HUES64 (cell line): ENCODE data around the gene BACH2.

Experiments
- H3K27ac ChIP-seq: 2 replicates; pipeline ENCODE4 v1.7.0; 2013; ENCODE audit warnings: low read depth, low read length, inconsistent platforms
- H3K27me3 ChIP-seq: 2 replicates; pipeline ENCODE4 v1.6.1; 2013; ENCODE audit warnings: mild to moderate bottlenecking, low read length; ENCODE audit not compliant: insufficient read depth
- H3K36me3 ChIP-seq: 2 replicates; pipeline ENCODE4 v1.6.1; 2013; ENCODE audit warnings: mild to moderate bottlenecking, low read length; ENCODE audit not compliant: insufficient read depth
- H3K4me1 ChIP-seq: 2 replicates; pipeline ENCODE4 v1.6.1; 2013; ENCODE audit warnings: mild to moderate bottlenecking, low read length, moderate library complexity; ENCODE audit not compliant: insufficient read depth
- H3K4me3 ChIP-seq: 2 replicates; pipeline ENCODE4 v1.5.1; 2013; ENCODE audit warnings: mild to moderate bottlenecking, low read length, moderate library complexity
- H3K9ac ChIP-seq: 2 replicates; pipeline ENCODE4 v1.6.1; 2013; ENCODE audit warnings: mild to moderate bottlenecking, low read depth, low read length
- H3K9me3 ChIP-seq: 2 replicates; pipeline ENCODE4 v1.6.1; 2013; ENCODE audit warnings: low read depth, low read length; ENCODE audit not compliant: insufficient read depth
- WGBS: fragments of 150-250, 120-280 bp; methylation state at CpG from one replicate; pipeline ENCODE4 v1.1.7; 2013; ENCODE audit warnings: missing lambda C conversion rate; 5-methylcytosine and 5-hydroxymethylcytosine counted together

The BACH2 gene

GRCh38 chr6:90222008-90222407 is 74.6 kb downstream of the BACH2 start:
- H3K4me3 ChIP-seq: no peak overlapping the region
- no peak overlapping the region for H3K9ac ChIP-seq
- WGBS: 100% methylated on average over 1 of the region's 1 CpG
- no peaks in the 10 kb centered on the region for H3K36me3 ChIP-seq
- H3K9me3 ChIP-seq: peaks cover 18% of the 10 kb centered on the region
- H3K27me3 ChIP-seq: no peaks in the 10 kb centered on the region
- peaks cover 46% of the 10 kb centered on the region for H3K4me1 ChIP-seq
- H3K27ac ChIP-seq: no peak overlapping the region

- H3K27ac ChIP-seq: no peak overlapping the region
- H3K4me3 ChIP-seq: no peak overlapping the region
- no peaks in the 10 kb centered on the region for H3K27me3 ChIP-seq
- peaks cover 18% of the 10 kb centered on the region for H3K9me3 ChIP-seq
- WGBS: 92% methylated on average over 4 of the region's 4 CpGs
- no peak overlapping the region for H3K9ac ChIP-seq
- H3K4me1 ChIP-seq: peaks cover 49% of the 10 kb centered on the region
- H3K36me3 ChIP-seq: no peaks in the 10 kb centered on the region
Measured at GRCh38 chr6:90221403-90221802, 75.2 kb downstream of the BACH2 start.

- no peak overlapping the region for H3K27ac ChIP-seq
- H3K4me1 ChIP-seq: peaks cover 60% of the 10 kb centered on the region
- H3K9ac ChIP-seq: no peak overlapping the region
- H3K36me3 ChIP-seq: no peaks in the 10 kb centered on the region
- H3K4me3 ChIP-seq: no peak overlapping the region
- H3K9me3 ChIP-seq: peaks cover 18% of the 10 kb centered on the region
- 86% methylated on average over 1 of the region's 1 CpG for WGBS
- no peaks in the 10 kb centered on the region for H3K27me3 ChIP-seq
Measured at GRCh38 chr6:90220273-90220672, 76.4 kb downstream of the BACH2 start.

- peak overlapping the region; percentile 90 for H3K27ac ChIP-seq
- no peaks in the 10 kb centered on the region for H3K36me3 ChIP-seq
- H3K9ac ChIP-seq: peak overlapping the region; percentile 63; the same call in 1 of the 2 replicates
- 61% methylated on average over 14 of the region's 14 CpGs for WGBS
- H3K4me3 ChIP-seq: peak overlapping the region; percentile 5; the same call in 1 of the 2 replicates
- peaks cover 18% of the 10 kb centered on the region for H3K9me3 ChIP-seq
- no peaks in the 10 kb centered on the region for H3K27me3 ChIP-seq
- peaks cover 63% of the 10 kb centered on the region for H3K4me1 ChIP-seq
Measured at GRCh38 chr6:90219209-90219985, 77.2 kb downstream of the BACH2 start.

GRCh38 chr6:90218959-90219208 is 77.8 kb downstream of the BACH2 start:
- Histone ChIP-seq H3K9ac (peak overlapping the region; percentile 63; the same call in 1 of the 2 replicates), H3K4me1 (peaks cover 63% of the 10 kb centered on the region), H3K27me3 (no peaks in the 10 kb centered on the region), H3K36me3 (no peaks in the 10 kb centered on the region), H3K27ac (peak overlapping the region; percentile 90), H3K4me3 (peak overlapping the region; percentile 5; the same call in 1 of the 2 replicates), H3K9me3 (peaks cover 18% of the 10 kb centered on the region)
- WGBS: 57% methylated on average over 1 of the region's 1 CpG

- Histone ChIP-seq H3K9ac (peak overlapping the region; percentile 63), H3K36me3 (no peaks in the 10 kb centered on the region), H3K4me3 (peak overlapping the region; percentile 22; the same call in 1 of the 2 replicates), H3K9me3 (peaks cover 5% of the 10 kb centered on the region; the same call in 1 of the 2 replicates), H3K27me3 (no peaks in the 10 kb centered on the region), H3K4me1 (peaks cover 63% of the 10 kb centered on the region), H3K27ac (peak overlapping the region; percentile 90)
- WGBS: 75% methylated on average over 3 of the region's 6 CpGs
Measured at GRCh38 chr6:90217506-90218127, 79.0 kb downstream of the BACH2 start.

- Histone ChIP-seq H3K9me3 (no peaks in the 10 kb centered on the region), H3K36me3 (no peaks in the 10 kb centered on the region), H3K27ac (peak overlapping the region; percentile 63), H3K4me3 (no peak overlapping the region), H3K9ac (peak overlapping the region; percentile 20; the same call in 1 of the 2 replicates), H3K27me3 (no peaks in the 10 kb centered on the region), H3K4me1 (peaks cover 60% of the 10 kb centered on the region)
- 58% methylated on average over 12 of the region's 14 CpGs for WGBS
Measured at GRCh38 chr6:90216072-90216977, 80.3 kb downstream of the BACH2 start.

- Histone ChIP-seq H3K36me3 (no peaks in the 10 kb centered on the region), H3K9me3 (no peaks in the 10 kb centered on the region), H3K4me3 (no peak overlapping the region), H3K4me1 (peaks cover 47% of the 10 kb centered on the region), H3K27ac (no peak overlapping the region), H3K9ac (no peak overlapping the region), H3K27me3 (no peaks in the 10 kb centered on the region)
- 95% methylated on average over 1 of the region's 1 CpG for WGBS
Measured at GRCh38 chr6:90214966-90215365, 81.7 kb downstream of the BACH2 start.

- whole genome bisulfite sequencing: 85% methylated on average over 2 of the region's 2 CpGs
Measured at GRCh38 chr6:90214461-90214860, 82.2 kb downstream of the BACH2 start.

GRCh38 chr6:90212274-90212673 is 84.4 kb downstream of the BACH2 start:
- no peak overlapping the region for H3K9ac ChIP-seq
- H3K27me3 ChIP-seq: no peaks in the 10 kb centered on the region
- peaks cover 23% of the 10 kb centered on the region for H3K4me1 ChIP-seq
- 89% methylated on average over 3 of the region's 3 CpGs for WGBS
- H3K27ac ChIP-seq: no peak overlapping the region
- no peaks in the 10 kb centered on the region for H3K36me3 ChIP-seq
- H3K4me3 ChIP-seq: no peak overlapping the region
- no peaks in the 10 kb centered on the region for H3K9me3 ChIP-seq

More at GRCh38 chr6:90214461-90214860, 82.2 kb downstream of the BACH2 start:
- Histone ChIP-seq H3K4me3 (no peak overlapping the region), H3K9ac (no peak overlapping the region), H3K9me3 (no peaks in the 10 kb centered on the region), H3K4me1 (peaks cover 41% of the 10 kb centered on the region), H3K27me3 (no peaks in the 10 kb centered on the region), H3K27ac (no peak overlapping the region), H3K36me3 (no peaks in the 10 kb centered on the region)

GRCh38 chr6:90209527-90209926 is 87.1 kb downstream of the BACH2 start:
- Histone ChIP-seq H3K36me3 (no peaks in the 10 kb centered on the region), H3K4me3 (no peak overlapping the region)
- WGBS: 98% methylated on average over 6 of the region's 6 CpGs

More at GRCh38 chr6:90209527-90209926, 87.1 kb downstream of the BACH2 start:
- no peak overlapping the region for H3K27ac ChIP-seq
- H3K27me3 ChIP-seq: no peaks in the 10 kb centered on the region
- no peaks in the 10 kb centered on the region for H3K4me1 ChIP-seq
- no peaks in the 10 kb centered on the region for H3K9me3 ChIP-seq
- no peak overlapping the region for H3K9ac ChIP-seq
